Activated T-cell treated with anti-CD3 and anti-CD28 coated beads, Interleukin-2, amount 50 U/mL, for 4 hours (primary cell): Measurements from ENCODE around the gene DRAP1. TPM values are rescaled to one million over a fixed set of nuclear protein-coding genes. Genes with fewer than 3 reads are reported as not detected.
"Not testable (repeated sequence)": the region's sequence is repeated elsewhere in the genome, so short reads cannot be mapped to it uniquely, and the experiment has no call there.

ENCODE experiments used
- ATAC-seq, 2 donors: fragments of 200-7000 bp; cut with Tn5 transposase; one replicate each; pipeline ENCODE4 v1.10.0; 2021
- DNase-seq: peaks from one replicate; pipeline ENCODE4 v3.0.0-alpha.2; 2020
- H3K27me3 Mint-ChIP-seq: one replicate; pipeline ENCODE4 v1.8.0; 2021; ENCODE audit warnings: low read depth, mixed read lengths
- H3K36me3 Mint-ChIP-seq: one replicate; pipeline ENCODE4 v1.8.0; 2022; ENCODE audit warnings: mixed read lengths; ENCODE audit not compliant: insufficient read depth
- H3K4me1 Mint-ChIP-seq: one replicate; pipeline ENCODE4 v1.8.0; 2021; ENCODE audit warnings: low read depth, mixed read lengths
- H3K4me3 Mint-ChIP-seq: one replicate; pipeline ENCODE4 v1.8.0; 2021; ENCODE audit warnings: mild to moderate bottlenecking, moderate library complexity, mixed read lengths
- H3K9me3 Mint-ChIP-seq: one replicate; pipeline ENCODE4 v1.8.0; 2021; ENCODE audit warnings: mixed read lengths
- total RNA-seq, 3 donors: library from RNA; stranded (reverse); gene quantifications; one replicate each; pipeline ENCODE4 v1.2.1, GENCODE V29; 2021

DRAP1 gene
- total RNA-seq, 3 donors from 2014 or later, result 96.1 to 118 (median 106) TPM

DNA sequence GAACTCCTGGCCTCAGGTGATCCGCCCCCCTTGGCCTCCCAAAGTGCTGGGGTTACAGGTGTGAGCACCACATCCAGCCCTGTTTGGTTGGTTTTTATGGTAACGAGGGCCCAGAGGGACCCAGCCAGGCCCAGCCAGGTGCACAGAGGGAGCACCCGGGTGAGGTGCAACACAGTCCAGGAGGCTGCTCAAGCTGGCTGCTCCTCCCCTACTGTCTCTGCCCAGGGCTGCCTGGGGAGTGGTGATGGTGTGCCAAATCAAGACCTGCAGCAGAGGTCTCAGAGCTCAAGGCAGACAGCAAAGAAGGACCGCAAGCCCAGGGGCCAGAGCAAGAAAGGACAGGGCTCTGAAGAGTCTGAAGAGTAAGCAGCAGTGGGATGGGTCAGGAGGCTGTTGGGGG, 27.4 kb downstream of the DRAP1 start:
- no peaks in the 10 kb centered on the region for H3K9me3 Mint-ChIP-seq
- H3K36me3 Mint-ChIP-seq, result no peaks in the 10 kb centered on the region
- no peaks in the 10 kb centered on the region for H3K27me3 Mint-ChIP-seq
- peaks cover under 1% of the 10 kb centered on the region for H3K4me1 Mint-ChIP-seq
- H3K4me3 Mint-ChIP-seq, result no peak overlapping the region
- ATAC-seq, result no peak
- no peak for DNase-seq

DNA sequence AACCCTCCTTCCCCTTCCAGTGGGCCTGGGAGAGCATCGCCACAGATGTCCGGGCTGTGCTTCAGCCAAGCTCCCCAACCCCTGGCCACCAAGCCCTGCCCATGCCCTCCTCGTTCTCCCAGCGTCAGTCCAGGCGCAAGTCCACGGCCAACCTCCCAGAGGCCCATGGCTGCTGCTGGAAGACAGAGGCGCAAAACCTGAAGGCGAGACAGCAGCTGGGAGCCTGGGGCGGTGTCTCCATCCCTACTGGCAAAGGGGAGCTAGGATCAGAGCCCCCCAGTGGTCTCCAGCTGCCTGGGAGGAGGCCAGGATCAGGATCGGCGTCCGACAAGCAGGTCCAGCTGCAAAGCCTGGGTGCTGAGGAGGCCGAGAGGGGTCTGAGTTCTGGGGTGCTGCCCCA, 27.9 kb downstream of the DRAP1 start:
- no peaks in the 10 kb centered on the region for H3K27me3 Mint-ChIP-seq
- no peaks in the 10 kb centered on the region for H3K9me3 Mint-ChIP-seq
- H3K4me1 Mint-ChIP-seq, result no peaks in the 10 kb centered on the region
- no peak for ATAC-seq
- no peak for DNase-seq
- no peak overlapping the region for H3K4me3 Mint-ChIP-seq
- H3K36me3 Mint-ChIP-seq, result no peaks in the 10 kb centered on the region

DNA sequence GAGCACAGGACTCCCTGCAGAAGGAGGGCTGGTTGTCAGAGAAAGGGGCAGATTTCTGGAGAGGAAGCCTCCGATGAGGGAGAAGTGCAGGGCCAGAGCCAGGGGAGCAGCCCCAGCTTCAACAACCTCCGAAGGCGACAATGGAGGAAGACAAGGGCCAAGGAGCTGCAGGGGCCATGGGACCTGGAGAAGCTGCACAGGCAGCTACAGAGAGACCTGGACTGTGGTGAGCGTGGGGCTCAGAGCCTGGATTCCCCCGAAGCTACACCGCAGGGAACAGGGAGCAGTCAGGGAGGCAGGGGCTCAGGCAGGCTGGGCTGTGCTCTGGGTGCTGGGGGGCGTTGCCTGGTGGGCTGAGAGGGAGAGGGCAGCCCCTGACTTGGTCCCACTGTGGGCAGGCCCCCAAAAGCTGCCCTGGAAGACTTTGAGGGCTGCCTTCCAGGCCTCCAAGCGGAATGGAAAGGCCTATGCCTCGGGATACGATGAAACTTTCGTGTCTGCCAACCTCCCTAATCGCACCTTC, 28.4 kb downstream of the DRAP1 start:
- H3K27me3 Mint-ChIP-seq, result no peaks in the 10 kb centered on the region
- no peak for ATAC-seq
- no peaks in the 10 kb centered on the region for H3K4me1 Mint-ChIP-seq
- H3K4me3 Mint-ChIP-seq, result no peak overlapping the region
- H3K9me3 Mint-ChIP-seq, result no peaks in the 10 kb centered on the region
- H3K36me3 Mint-ChIP-seq, result no peaks in the 10 kb centered on the region
- no peak for DNase-seq

DNA sequence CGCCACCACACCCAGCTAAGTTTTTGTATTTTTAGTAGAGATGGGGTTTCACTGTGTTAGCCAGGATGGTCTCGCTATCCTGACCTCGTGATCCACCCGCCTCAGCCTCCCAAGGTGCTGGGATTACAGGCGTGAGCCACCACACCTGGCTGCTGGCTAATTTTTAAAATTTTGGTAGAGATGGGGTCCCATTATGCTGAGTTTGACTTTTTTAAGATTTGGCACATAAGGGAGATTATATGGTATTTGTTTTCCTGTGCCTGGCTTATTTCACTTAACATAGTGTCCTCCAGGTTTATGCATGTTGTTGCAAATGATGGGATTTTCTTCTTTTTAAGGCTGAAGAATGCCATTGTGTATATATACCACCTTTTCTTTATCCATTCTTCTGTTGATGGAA, 31.5 kb downstream of the DRAP1 start:
- not testable (repeated sequence) for H3K36me3 Mint-ChIP-seq, H3K27me3 Mint-ChIP-seq, H3K4me1 Mint-ChIP-seq, DNase-seq, H3K9me3 Mint-ChIP-seq, ATAC-seq, H3K4me3 Mint-ChIP-seq

DNA sequence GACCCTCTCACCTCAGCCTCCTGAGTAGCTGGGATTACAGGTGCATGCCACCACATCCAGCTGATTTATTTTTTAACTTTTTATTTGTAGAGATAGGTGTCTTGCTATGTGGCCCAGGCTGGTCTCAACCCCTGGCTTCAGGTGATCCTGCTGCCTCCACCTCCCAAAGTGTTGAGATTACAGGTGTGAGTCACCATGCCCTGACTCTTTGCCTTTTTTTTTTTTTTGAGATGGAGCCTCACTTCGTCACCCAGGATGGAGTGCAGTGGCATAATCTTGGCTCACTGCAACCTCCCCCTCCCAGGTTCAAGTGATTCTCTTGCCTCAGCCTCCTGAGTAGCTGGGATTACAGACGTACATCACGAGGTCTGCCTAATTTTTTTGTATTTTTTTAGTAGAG, 32.4 kb downstream of the DRAP1 start:
- H3K4me3 Mint-ChIP-seq, DNase-seq, H3K27me3 Mint-ChIP-seq, H3K4me1 Mint-ChIP-seq, H3K36me3 Mint-ChIP-seq, H3K9me3 Mint-ChIP-seq, ATAC-seq: not testable (repeated sequence)

DNA sequence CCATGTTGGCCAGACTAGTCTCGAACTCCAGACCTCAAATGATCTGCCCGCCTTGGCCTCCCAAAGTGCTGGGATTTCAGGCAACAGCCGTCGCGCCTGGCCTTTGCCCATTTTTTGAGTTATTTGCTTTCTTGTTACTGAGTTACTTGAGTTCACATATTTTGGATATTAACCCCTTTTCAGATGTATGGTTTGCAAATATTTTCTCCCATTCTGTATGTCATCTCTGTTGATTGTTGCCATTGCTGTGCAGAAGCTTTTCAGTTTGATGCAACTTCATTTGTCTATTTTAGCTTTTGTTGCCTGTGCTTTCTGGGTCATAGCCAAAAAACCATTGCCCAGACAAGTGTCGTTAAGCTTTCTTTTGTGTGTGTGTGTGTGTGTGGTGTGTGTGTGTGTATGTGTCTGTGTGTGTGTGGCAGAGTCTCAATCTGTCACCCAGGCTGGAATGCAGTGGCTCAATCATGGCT, 32.9 kb downstream of the DRAP1 start:
- no peak for ATAC-seq
- no peaks in the 10 kb centered on the region for H3K9me3 Mint-ChIP-seq
- H3K4me3 Mint-ChIP-seq, result no peak overlapping the region

DNA sequence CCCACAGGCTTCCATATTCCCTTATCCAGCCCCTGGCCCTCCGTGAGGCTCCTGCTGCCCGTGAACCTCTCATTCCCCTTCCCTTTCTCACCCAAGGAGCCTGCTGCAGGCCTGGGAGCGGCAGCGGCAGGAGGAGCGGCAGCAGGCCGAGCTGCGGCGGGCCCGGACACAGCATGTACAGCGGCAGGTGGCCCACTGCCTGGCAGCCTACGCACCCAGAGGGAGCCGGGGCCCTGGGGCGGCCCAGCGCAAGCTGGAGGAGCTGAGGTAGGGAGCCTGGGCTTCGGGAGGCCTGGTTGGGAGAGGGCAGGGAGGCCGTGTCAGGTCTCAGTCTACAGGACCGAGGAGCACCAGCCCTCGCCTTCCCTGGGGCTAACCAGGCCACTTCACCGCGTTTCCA, 34.2 kb downstream of the DRAP1 start:
- Mint-ChIP-seq H3K9me3 (no peaks in the 10 kb centered on the region), H3K4me1 (peaks cover 16% of the 10 kb centered on the region), H3K4me3 (no peak overlapping the region), H3K27me3 (no peaks in the 10 kb centered on the region), H3K36me3 (no peaks in the 10 kb centered on the region)
- ATAC-seq (no peak), DNase-seq (no peak)

More for the DNA sequence above, 32.9 kb downstream of the DRAP1 start:
- no peaks in the 10 kb centered on the region for H3K27me3 Mint-ChIP-seq
- DNase-seq, result no peak
- peaks cover 7% of the 10 kb centered on the region for H3K4me1 Mint-ChIP-seq
- no peaks in the 10 kb centered on the region for H3K36me3 Mint-ChIP-seq

DNA sequence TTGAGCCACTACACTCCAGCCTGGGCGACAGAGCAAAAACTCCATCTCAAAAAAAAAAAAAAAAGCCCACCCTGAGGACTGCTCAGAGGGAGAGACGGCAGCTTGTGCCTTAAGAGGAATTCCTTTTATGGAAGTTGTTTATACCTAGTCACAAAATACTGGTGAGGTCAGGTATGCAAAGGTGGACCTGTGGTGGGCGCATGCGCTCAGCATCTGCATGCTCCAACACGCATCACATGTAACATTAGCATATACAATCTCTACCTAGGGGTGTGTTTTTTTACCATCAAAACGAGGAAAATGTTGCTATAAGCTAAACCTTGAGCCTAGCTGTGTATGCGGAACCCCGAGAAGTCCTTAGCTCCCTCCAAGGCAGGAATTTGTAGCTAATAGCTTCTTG, 35.5 kb downstream of the DRAP1 start:
- H3K4me3 Mint-ChIP-seq, result no peak overlapping the region
- H3K4me1 Mint-ChIP-seq, result peaks cover 16% of the 10 kb centered on the region
- H3K9me3 Mint-ChIP-seq, result no peaks in the 10 kb centered on the region
- H3K36me3 Mint-ChIP-seq, result no peaks in the 10 kb centered on the region
- no peak for DNase-seq
- H3K27me3 Mint-ChIP-seq, result no peaks in the 10 kb centered on the region
- ATAC-seq, result no peak

DNA sequence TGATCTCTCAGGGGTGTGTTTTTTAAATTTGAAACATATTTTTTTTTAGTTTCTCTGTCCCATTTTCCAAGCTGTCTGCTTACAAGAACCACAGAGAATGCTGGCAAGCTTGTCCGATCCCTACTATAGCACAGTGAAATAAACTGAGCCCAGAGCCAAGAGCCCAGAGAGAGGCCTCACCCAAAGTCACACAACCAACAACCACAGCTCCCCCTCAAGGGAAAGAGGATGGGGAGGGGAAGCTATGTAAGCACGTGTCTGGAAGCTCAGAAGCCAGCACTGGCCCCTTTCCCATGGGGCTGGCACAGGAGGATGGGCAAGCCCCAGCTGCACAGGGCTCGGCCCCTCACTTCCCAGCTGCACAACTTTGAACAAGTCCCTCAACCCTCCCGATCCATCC, 39.1 kb downstream of the DRAP1 start:
- Mint-ChIP-seq H3K4me1 (peaks cover 32% of the 10 kb centered on the region), H3K27me3 (no peaks in the 10 kb centered on the region), H3K9me3 (no peaks in the 10 kb centered on the region), H3K4me3 (no peak overlapping the region), H3K36me3 (peaks cover 10% of the 10 kb centered on the region)
- DNase-seq (no peak), ATAC-seq (no peak)

DNA sequence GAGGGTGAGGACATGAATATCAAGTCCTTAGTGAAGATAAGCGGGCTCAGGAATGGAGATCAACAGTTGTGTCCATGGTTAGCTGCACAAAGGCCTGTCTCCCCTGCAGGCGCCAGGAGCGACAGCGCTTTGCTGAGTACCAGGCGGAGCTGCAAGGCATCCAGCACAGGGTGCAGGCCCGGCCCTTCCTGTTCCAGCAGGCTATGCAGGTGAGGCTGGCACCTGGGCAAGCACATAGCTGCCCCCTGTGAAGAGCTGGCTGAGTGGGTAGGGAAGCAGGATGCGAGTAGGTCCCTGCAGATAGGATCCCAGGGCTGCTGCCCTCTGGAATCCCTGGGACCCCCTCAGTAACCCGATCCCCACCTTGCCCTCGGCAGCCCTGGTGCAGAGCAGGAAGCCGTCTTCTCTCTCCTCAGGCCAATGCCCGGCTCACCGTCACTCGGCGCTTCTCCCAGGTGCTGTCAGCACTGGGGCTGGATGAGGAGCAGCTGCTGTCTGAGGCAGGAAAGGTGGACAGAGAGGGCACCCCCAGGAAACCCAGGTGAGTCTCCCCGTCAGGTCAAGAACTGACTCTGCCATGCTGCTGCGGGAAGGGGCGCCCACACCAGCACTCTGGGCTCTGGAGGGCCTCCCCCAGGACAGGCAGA, 39.7 kb downstream of the DRAP1 start:
- Mint-ChIP-seq H3K9me3 (no peaks in the 10 kb centered on the region), H3K27me3 (no peaks in the 10 kb centered on the region), H3K36me3 (peaks cover 10% of the 10 kb centered on the region), H3K4me1 (peaks cover 37% of the 10 kb centered on the region), H3K4me3 (peak overlapping the region; percentile 11)
- DNase-seq (no peak), ATAC-seq (no peak)

DNA sequence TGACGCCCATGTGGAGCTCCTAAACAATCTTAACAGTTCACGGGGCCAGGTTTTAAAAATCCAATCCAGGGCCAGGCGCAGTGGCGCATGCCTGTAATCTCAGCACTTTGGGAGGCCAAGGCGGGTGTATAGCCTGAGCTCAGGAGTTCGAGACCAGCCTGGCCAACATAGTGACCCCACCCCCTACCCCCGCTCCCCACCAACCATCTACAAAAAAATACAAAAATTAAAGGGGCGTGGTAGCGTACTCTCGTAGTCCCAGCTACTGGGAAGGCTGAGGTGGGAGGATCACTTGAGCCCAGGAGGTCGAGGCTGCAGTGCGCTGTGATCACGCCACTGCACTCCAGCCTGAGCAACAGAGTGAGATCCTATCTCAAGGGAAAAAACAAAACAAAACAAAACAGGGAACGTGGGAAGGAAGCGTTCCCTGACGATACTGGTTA, 41.6 kb downstream of the DRAP1 start:
- H3K36me3 Mint-ChIP-seq, result peaks cover 20% of the 10 kb centered on the region
- no peaks in the 10 kb centered on the region for H3K9me3 Mint-ChIP-seq
- ATAC-seq (no peak), DNase-seq (no peak)
- peak overlapping the region; percentile 96 for H3K4me3 Mint-ChIP-seq
- H3K4me1 Mint-ChIP-seq, result peaks cover 45% of the 10 kb centered on the region
- no peaks in the 10 kb centered on the region for H3K27me3 Mint-ChIP-seq

DNA sequence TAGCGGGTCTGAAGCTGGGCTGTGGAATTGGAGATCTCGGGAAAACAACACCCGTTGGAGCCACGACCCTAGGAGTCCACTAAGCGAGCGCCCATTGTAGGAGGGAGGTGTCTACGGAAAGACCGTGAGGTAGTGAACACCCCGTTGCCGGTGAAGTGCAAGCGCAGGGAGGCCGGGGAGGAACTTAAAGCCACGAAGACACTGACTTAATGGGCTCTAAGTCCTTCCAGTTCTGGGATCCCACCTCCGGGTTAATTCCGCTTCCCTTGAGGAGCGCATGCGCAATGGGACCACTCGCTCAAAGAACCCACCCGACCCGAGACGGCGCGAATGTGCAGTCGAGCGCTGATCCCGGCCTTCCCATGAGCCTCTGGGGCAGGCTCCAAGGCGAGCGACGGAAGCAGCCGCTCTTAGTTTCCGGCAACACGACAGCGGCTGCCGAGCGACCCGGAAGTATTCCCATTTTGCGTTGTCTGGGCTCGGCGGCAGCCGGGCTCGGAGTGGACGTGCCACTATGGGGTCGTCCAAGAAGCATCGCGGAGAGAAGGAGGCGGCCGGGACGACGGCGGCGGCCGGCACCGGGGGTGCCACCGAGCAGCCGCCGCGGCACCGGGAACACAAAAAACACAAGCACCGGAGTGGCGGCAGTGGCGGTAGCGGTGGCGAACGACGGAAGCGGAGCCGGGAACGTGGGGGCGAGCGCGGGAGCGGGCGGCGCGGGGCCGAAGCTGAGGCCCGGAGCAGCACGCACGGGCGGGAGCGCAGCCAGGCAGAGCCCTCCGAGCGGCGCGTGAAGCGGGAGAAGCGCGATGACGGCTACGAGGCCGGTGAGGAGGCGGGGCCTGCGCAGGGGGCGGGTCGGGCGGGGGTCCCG, 42.3 kb downstream of the DRAP1 start, which contains the start of gene SART1:
TSS of gene SART1 (plus strand) at position 468 of the 874 bp plus-strand sequence. CDS start at position 515, 47 bp downstream.
- peak; percentile 87 to 89 for ATAC-seq
- no peaks in the 10 kb centered on the region for H3K27me3 Mint-ChIP-seq
- H3K4me1 Mint-ChIP-seq, result peaks cover 43% of the 10 kb centered on the region
- H3K4me3 Mint-ChIP-seq, result peak within 1 kb of the TSS; percentile 96
- peak; percentile 92 for DNase-seq
- peaks cover 22% of the 10 kb centered on the region for H3K36me3 Mint-ChIP-seq
- no peaks in the 10 kb centered on the region for H3K9me3 Mint-ChIP-seq

DNA sequence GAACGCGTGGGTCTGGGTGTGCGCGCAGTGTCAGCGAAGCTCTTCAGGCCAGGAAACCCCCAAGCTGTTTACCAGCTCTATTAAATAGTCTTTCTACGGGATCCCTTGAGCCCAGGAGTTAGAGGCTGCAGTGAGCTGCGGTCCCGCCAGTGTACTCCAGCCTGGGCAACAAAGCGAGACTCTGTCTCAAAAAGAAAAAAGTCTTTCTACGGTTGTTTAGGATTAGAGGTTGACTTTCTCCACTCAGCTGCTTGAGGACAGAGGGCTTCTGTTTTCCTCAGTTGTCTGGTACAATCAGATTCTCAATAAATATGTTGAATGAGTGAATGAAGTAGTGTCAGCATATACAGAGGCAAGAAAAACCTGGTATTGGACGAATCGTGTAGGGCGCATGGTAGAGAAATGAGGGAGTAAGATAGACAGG, 42.9 kb downstream of the DRAP1 start:
- DNase-seq (no peak), ATAC-seq (no peak)
- Mint-ChIP-seq H3K9me3 (no peaks in the 10 kb centered on the region), H3K36me3 (peaks cover 27% of the 10 kb centered on the region), H3K4me1 (peaks cover 37% of the 10 kb centered on the region), H3K4me3 (peak overlapping the region; percentile 96), H3K27me3 (no peaks in the 10 kb centered on the region)

DNA sequence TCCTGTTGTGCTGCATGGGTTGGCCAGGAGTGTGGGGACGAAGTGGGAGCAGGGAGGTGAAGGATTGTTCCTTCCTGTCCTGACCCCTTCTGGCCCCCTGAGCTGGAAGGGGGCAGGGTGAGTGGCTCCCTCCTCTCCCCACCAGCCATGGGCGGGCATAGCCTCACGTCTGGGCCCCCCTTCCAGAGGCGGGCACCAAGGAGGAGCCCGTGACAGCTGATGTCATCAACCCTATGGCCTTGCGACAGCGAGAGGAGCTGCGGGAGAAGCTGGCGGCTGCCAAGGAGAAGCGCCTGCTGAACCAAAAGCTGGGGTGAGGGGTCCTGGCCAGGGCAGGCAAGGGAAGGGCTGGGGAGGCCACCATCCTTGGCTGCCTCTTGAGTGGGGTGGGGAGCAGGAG, 45.7 kb downstream of the DRAP1 start:
- ATAC-seq (no peak), DNase-seq (no peak)
- Mint-ChIP-seq H3K4me3 (no peak overlapping the region), H3K36me3 (peaks cover 33% of the 10 kb centered on the region), H3K4me1 (peaks cover 31% of the 10 kb centered on the region), H3K27me3 (no peaks in the 10 kb centered on the region), H3K9me3 (no peaks in the 10 kb centered on the region)
